OCI-LY3 (cell line): Measurements from ENCODE around the gene SIK3.

ENCODE experiments used
- H2AFZ ChIP-seq: fragments of 200-600, 300-600 bp; shearing (Covaris generic); 2 replicates; pipeline ENCODE4 v1.6.0; 2014; ENCODE audit warnings: antibody characterized with exemption, low read depth, low read length
- H3K27ac ChIP-seq: fragments of 200-600, 300-600 bp; sonication (generic); 2 replicates; pipeline ENCODE4 v1.5.1; 2014; ENCODE audit warnings: mild to moderate bottlenecking, low read length, moderate library complexity, mixed read lengths
- H3K27me3 ChIP-seq: fragments of 200-600, 300-600 bp; sonication (generic); 2 replicates; pipeline ENCODE4 v1.6.1; 2014; ENCODE audit warnings: low read depth, low read length, mixed read lengths
- H3K36me3 ChIP-seq: fragments of 200-600, 300-600 bp; sonication (generic); replicated peaks from 2 replicates; pipeline ENCODE3; 2014; ENCODE audit warnings: low read depth, low read length, mixed read lengths
- H3K4me1 ChIP-seq: fragments of 300-600, 200-600 bp; sonication (generic); 2 replicates; pipeline ENCODE4 v1.6.1; 2014; ENCODE audit warnings: low read length, mixed read lengths
- H3K4me2 ChIP-seq: fragments of 200-600, 300-600 bp; sonication (generic); 2 replicates; pipeline ENCODE4 v1.6.1; 2014; ENCODE audit warnings: low read length, mixed read lengths
- H3K4me3 ChIP-seq: fragments of 300-600, 200-600 bp; sonication (generic); 2 replicates; pipeline ENCODE4 v1.5.1; 2014; ENCODE audit warnings: antibody characterized with exemption, mild to moderate bottlenecking, low read length, moderate library complexity
- H3K79me2 ChIP-seq: fragments of 300-600, 200-600 bp; shearing (Covaris generic); 2 replicates; pipeline ENCODE4 v1.6.1; 2014; ENCODE audit warnings: mild to moderate bottlenecking, low read length, mixed read lengths
- H3K9ac ChIP-seq: fragments of 300-600, 200-600 bp; shearing (Covaris generic); 2 replicates; pipeline ENCODE4 v1.6.0; 2014; ENCODE audit warnings: mild to moderate bottlenecking, low read length, moderate library complexity
- H3K9me3 ChIP-seq: fragments of 200-600, 300-600 bp; shearing (Covaris generic); 2 replicates; pipeline ENCODE4 v1.6.1; 2014; ENCODE audit warnings: low read length, mixed read lengths; ENCODE audit not compliant: insufficient read depth
- H4K20me1 ChIP-seq: fragments of 200-600, 300-600 bp; sonication (generic); 2 replicates; pipeline ENCODE4 v1.6.1; 2016; ENCODE audit warnings: low read length, mixed read lengths; ENCODE audit not compliant: insufficient read depth
- EZH2phosphoT487 ChIP-seq: fragments of 200-600 bp; shearing (Covaris generic); IDR thresholded peaks from 2 replicates; pipeline ENCODE4 v1.6.1; 2018; ENCODE audit warnings: antibody characterized with exemption, mixed run types, low read depth
- TF ChIP-seq, protein P1 (sequence below): fragments of 200-600, 300-600 bp; sonication (generic); IDR thresholded peaks from 2 replicates; pipeline ENCODE4 v1.5.1; 2014; ENCODE audit warnings: antibody characterized with exemption, low read length, low read depth

SIK3 gene

GRCh38 chr11:117073539-117073938 lies 24.7 kb downstream of the SIK3 start:
- H3K9ac ChIP-seq = no peak overlapping the region
- H3K27ac ChIP-seq = no peak overlapping the region
- H3K27me3 ChIP-seq = no peaks in the 10 kb centered on the region
- TF ChIP-seq EZH2phosphoT487 = no peak
- TF ChIP-seq, protein P1, sequence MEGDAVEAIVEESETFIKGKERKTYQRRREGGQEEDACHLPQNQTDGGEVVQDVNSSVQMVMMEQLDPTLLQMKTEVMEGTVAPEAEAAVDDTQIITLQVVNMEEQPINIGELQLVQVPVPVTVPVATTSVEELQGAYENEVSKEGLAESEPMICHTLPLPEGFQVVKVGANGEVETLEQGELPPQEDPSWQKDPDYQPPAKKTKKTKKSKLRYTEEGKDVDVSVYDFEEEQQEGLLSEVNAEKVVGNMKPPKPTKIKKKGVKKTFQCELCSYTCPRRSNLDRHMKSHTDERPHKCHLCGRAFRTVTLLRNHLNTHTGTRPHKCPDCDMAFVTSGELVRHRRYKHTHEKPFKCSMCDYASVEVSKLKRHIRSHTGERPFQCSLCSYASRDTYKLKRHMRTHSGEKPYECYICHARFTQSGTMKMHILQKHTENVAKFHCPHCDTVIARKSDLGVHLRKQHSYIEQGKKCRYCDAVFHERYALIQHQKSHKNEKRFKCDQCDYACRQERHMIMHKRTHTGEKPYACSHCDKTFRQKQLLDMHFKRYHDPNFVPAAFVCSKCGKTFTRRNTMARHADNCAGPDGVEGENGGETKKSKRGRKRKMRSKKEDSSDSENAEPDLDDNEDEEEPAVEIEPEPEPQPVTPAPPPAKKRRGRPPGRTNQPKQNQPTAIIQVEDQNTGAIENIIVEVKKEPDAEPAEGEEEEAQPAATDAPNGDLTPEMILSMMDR = no peak
- peaks cover 25% of the 10 kb centered on the region for H4K20me1 ChIP-seq
- H3K4me3 ChIP-seq = no peak overlapping the region
- H3K4me2 ChIP-seq = no peak overlapping the region
- no peaks in the 10 kb centered on the region for H3K36me3 ChIP-seq
- no peaks in the 10 kb centered on the region for H3K9me3 ChIP-seq
- peaks cover 22% of the 10 kb centered on the region for H3K4me1 ChIP-seq
- H2AFZ ChIP-seq = no peak overlapping the region
- peaks cover 69% of the 10 kb centered on the region for H3K79me2 ChIP-seq

- no peaks in the 10 kb centered on the region for H3K36me3 ChIP-seq
- no peak overlapping the region for H3K4me3 ChIP-seq
- no peak overlapping the region for H2AFZ ChIP-seq
- TF ChIP-seq EZH2phosphoT487 = no peak
- TF ChIP-seq, protein P1 = no peak
- no peak overlapping the region for H3K4me2 ChIP-seq
- H3K9ac ChIP-seq = no peak overlapping the region
- H4K20me1 ChIP-seq = peaks cover 25% of the 10 kb centered on the region
- peaks cover 67% of the 10 kb centered on the region for H3K79me2 ChIP-seq
- no peak overlapping the region for H3K27ac ChIP-seq
- no peaks in the 10 kb centered on the region for H3K9me3 ChIP-seq
- H3K4me1 ChIP-seq = peaks cover 22% of the 10 kb centered on the region
- H3K27me3 ChIP-seq = no peaks in the 10 kb centered on the region
These were observed 25.4 kb downstream of the SIK3 start for GRCh38 chr11:117072517-117073461.

DNA sequence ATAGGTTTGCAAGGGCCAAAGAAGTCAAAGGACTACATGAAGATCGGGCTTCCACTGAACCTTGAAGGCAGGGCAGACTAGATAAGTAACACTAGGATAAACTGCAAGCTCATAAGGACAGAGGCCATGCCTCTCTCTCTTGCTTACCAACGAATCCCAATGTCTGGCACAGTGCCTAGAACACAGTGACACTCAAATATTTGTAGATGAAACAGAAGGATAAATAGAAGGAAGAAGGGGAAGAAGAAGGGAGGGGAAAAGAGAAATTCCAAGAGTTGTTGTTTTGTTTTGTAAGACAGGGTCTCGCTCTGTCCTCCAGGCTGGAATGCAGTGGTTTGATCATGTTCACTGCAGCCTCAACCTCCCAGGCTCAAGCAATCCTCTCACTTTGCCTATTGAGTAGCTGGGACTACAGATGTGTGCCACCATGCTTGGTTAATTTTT lies 26.9 kb downstream of the SIK3 start:
- Histone ChIP-seq H3K36me3 (no peaks in the 10 kb centered on the region), H4K20me1 (peaks cover 18% of the 10 kb centered on the region), H3K27ac (no peak overlapping the region), H3K9ac (no peak overlapping the region), H2AFZ (no peak overlapping the region), H3K4me1 (peaks cover 19% of the 10 kb centered on the region), H3K4me2 (no peak overlapping the region), H3K79me2 (peaks cover 63% of the 10 kb centered on the region), H3K4me3 (no peak overlapping the region), H3K9me3 (no peaks in the 10 kb centered on the region), H3K27me3 (no peaks in the 10 kb centered on the region)
- TF ChIP-seq EZH2phosphoT487 = no peak
- TF ChIP-seq, protein P1 = no peak

GRCh38 chr11:117070016-117070415 lies 28.2 kb downstream of the SIK3 start:
- Histone ChIP-seq H3K27ac (no peak overlapping the region), H4K20me1 (peaks cover 14% of the 10 kb centered on the region), H3K36me3 (no peaks in the 10 kb centered on the region), H2AFZ (no peak overlapping the region), H3K4me3 (no peak overlapping the region), H3K4me2 (no peak overlapping the region), H3K27me3 (no peaks in the 10 kb centered on the region), H3K9ac (no peak overlapping the region), H3K79me2 (peaks cover 62% of the 10 kb centered on the region), H3K9me3 (no peaks in the 10 kb centered on the region), H3K4me1 (peaks cover 15% of the 10 kb centered on the region)
- no peak for TF ChIP-seq EZH2phosphoT487
- TF ChIP-seq, protein P1 = no peak
